Urinary bladder (tissue), 4 donors: ENCODE results near the gene OSTC. TPM values are rescaled to one million over a fixed set of nuclear protein-coding genes. Genes with fewer than 3 reads are reported as not detected.

Source experiments
- DNase-seq: peaks from one replicate; pipeline ENCODE4 v3.0.0-alpha.2; 2015; ENCODE audit errors: extremely low spot score
- H3K27ac ChIP-seq: one replicate; pipeline ENCODE4 v1.5.1; 2013; ENCODE audit warnings: low read depth, mild to moderate bottlenecking, moderate library complexity
- H3K36me3 ChIP-seq: one replicate; pipeline ENCODE4 v1.6.1; 2013; ENCODE audit warnings: mild to moderate bottlenecking, moderate library complexity; ENCODE audit not compliant: insufficient read depth
- H3K4me1 ChIP-seq: one replicate; pipeline ENCODE4 v1.6.1; 2013; ENCODE audit warnings: mild to moderate bottlenecking, moderate library complexity; ENCODE audit not compliant: insufficient read depth
- H3K4me3 ChIP-seq: one replicate; pipeline ENCODE4 v1.5.1; 2013; ENCODE audit warnings: low read depth, low read length
- WGBS: extraction: QIAGEN DNeasy Blood & Tissue Kit; methylation state at CpG from one replicate; pipeline ENCODE4 v1.1.7; 2013; 5-methylcytosine and 5-hydroxymethylcytosine counted together
- polyA plus RNA-seq: library from polyadenylated mRNA; stranded (reverse); fragments of 200-250 nt; gene quantifications from one replicate; pipeline ENCODE4 v1.2.3, GENCODE V29; 2013
- total RNA-seq: library from RNA; depleted of rRNA; stranded (reverse); fragments of >200 nt; gene quantifications from one replicate; pipeline ENCODE4 v1.2.3, GENCODE V29; 2014
- donor health status: healthy with polysubstance abuse.
- donor health status: healthy.

OSTC gene
- total and polyA plus RNA-seq, 2 donors = 98.7 to 150 TPM

DNA sequence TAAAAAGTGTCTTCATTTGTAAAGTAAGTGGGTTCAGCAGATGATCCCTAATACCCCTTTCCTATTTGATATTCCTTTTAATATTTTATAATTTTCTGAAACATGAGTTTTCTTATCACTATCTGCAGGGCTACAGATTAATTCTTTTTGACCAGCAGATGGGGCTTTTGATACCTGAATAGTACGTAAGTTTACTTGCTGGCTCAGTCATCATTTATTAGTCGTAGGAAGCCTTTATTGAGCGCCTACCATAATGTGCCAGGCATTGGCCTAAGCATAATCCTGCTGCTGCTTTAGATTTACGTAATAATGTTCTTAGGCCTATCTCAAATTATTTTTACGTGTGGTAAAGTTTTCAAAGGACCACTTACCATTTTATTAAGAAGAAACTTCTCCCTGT lies 33.1 kb downstream of the OSTC start:
- H3K4me3 ChIP-seq = no peak overlapping the region
- no peaks in the 10 kb centered on the region for H3K36me3 ChIP-seq
- H3K4me1 ChIP-seq = no peaks in the 10 kb centered on the region
- WGBS = 20% methylated on average over 5 of the region's 5 CpGs
- DNase-seq = no peak
- H3K27ac ChIP-seq = no peak overlapping the region

DNA sequence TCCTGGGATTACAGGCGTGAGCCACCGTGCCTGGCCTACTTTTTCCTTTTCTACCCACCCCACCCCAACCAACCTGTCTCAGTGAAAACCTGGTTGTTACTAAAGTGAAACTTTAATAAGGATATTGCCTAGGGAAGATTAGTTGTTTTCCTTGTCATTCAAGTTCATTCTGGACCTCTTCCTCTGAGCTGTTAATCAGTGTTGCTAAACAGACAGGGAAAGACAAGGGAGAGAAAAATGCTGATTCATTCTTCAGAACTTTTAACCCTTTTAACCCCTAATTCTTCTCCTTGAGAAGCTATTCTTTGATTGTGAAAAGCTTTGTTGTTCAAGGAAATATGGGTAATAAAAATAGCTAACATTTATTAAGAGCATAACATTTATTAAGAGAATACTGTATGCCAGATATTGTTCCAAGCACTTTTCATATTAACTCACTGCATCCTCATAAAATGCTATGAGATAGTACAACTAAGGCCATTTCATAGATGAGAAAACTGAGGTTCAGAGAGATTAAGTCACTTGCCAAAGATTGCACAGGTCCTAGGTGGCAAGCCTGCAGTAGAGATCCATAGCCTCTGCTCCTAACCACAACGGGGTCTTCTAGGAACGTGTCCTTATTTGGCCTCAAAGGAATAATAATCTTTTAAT lies 34.8 kb downstream of the OSTC start:
- 86% methylated on average over 4 of the region's 4 CpGs for WGBS
- Histone ChIP-seq H3K4me3 (no peak overlapping the region), H3K27ac (no peak overlapping the region), H3K4me1 (no peaks in the 10 kb centered on the region), H3K36me3 (no peaks in the 10 kb centered on the region)
- no peak for DNase-seq

- H3K4me1 ChIP-seq = no peaks in the 10 kb centered on the region
- DNase-seq = no peak
- WGBS = 62% methylated on average over 1 of the region's 1 CpG
- no peaks in the 10 kb centered on the region for H3K36me3 ChIP-seq
- H3K4me3 ChIP-seq = no peak overlapping the region
- no peak overlapping the region for H3K27ac ChIP-seq
These were observed 40.3 kb downstream of the OSTC start for GRCh38 chr4:108690738-108691137.

GRCh38 chr4:108693211-108693610 lies 42.8 kb downstream of the OSTC start:
- H3K4me1 ChIP-seq = no peaks in the 10 kb centered on the region
- no peak overlapping the region for H3K4me3 ChIP-seq
- 85% methylated on average over 3 of the region's 3 CpGs for WGBS
- H3K27ac ChIP-seq = no peak overlapping the region
- no peak for DNase-seq
- no peaks in the 10 kb centered on the region for H3K36me3 ChIP-seq

- H3K4me1 ChIP-seq = no peaks in the 10 kb centered on the region
These were observed 43.4 kb downstream of the OSTC start for GRCh38 chr4:108693819-108694218.

DNA sequence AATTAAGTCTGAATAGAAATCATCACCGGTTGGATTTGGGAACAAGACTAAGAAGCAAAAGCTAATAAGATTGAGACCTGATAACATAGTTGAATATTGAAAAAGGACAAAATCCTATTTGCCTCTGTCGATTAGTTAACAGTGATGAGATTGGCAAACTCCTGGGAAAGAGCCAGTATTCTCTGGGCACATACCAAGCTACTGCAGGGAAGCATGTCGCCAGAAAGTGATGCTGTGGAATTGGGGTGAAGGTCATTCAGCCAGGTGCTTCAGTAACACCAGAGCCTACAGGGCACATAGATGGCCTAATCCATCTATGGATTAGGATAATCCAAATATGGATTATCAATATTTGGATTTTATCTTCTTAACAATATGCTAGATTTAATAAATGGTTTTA lies 44.0 kb downstream of the OSTC start:
- Histone ChIP-seq H3K4me3 (no peak overlapping the region), H3K36me3 (no peaks in the 10 kb centered on the region), H3K4me1 (no peaks in the 10 kb centered on the region), H3K27ac (no peak overlapping the region)
- DNase-seq = no peak
- 72% methylated on average over 3 of the region's 3 CpGs for WGBS

More at GRCh38 chr4:108693819-108694218, 43.4 kb downstream of the OSTC start:
- WGBS = 73% methylated on average over 3 of the region's 3 CpGs
- no peak overlapping the region for H3K27ac ChIP-seq
- no peaks in the 10 kb centered on the region for H3K36me3 ChIP-seq
- H3K4me3 ChIP-seq = no peak overlapping the region
- DNase-seq = no peak

DNA sequence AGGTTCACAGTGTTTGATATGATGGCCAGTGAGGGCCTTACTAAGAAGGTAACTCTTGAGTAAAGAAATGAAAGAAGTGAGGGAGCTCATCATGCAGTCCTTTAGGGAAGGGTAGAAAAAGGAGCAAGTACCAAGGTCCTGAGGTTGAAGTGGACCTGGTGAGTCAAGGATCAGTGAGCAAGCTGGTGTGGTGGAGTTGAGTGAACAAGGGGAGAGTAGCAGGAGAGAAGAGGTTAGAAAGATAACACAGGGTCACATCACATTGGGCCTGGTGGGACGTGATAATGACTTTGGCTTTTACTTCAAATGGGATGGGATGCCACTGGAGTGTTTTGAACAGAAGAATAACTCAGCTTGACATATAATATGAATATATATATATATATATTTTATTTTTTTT lies 44.7 kb downstream of the OSTC start:
- Histone ChIP-seq H3K36me3 (no peaks in the 10 kb centered on the region), H3K4me1 (no peaks in the 10 kb centered on the region), H3K4me3 (no peak overlapping the region), H3K27ac (no peak overlapping the region)
- 90% methylated on average over 1 of the region's 1 CpG for WGBS
- DNase-seq = no peak

GRCh38 chr4:108696160-108696559 lies 45.8 kb downstream of the OSTC start:
- DNase-seq = no peak
- H3K4me1 ChIP-seq = peaks cover 2% of the 10 kb centered on the region
- H3K36me3 ChIP-seq = no peaks in the 10 kb centered on the region
- WGBS = 86% methylated on average over 3 of the region's 3 CpGs
- H3K4me3 ChIP-seq = no peak overlapping the region
- no peak overlapping the region for H3K27ac ChIP-seq

GRCh38 chr4:108700081-108700757 lies 49.8 kb downstream of the OSTC start:
- no peaks in the 10 kb centered on the region for H3K36me3 ChIP-seq
- DNase-seq = no peak
- 16% methylated on average over 1 of the region's 1 CpG for whole genome bisulfite sequencing
- H3K27ac ChIP-seq = no peak overlapping the region
- H3K4me1 ChIP-seq = peaks cover 2% of the 10 kb centered on the region
- no peak overlapping the region for H3K4me3 ChIP-seq

DNA sequence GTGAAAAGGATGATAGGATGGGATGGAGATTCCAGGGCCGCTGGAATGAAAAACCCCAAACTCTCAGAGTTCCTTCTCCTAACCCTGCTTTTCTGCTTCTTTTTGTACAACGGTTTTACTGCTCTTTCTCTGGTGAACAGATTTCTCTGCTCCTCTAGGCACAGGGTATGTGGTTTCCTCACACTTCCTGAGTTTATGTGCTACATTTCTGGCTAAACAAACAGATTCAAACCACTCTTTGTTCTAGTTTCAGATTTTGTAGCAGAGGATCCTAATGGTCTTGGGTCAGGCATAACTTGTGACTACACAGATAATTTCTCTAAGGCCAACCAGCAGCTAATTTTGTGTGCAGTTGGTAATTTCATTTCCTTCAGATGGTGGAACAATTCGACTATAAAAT lies 52.6 kb downstream of the OSTC start:
- 58% methylated on average over 3 of the region's 3 CpGs for WGBS
- Histone ChIP-seq H3K27ac (no peak overlapping the region), H3K4me1 (peaks cover 2% of the 10 kb centered on the region), H3K4me3 (no peak overlapping the region), H3K36me3 (no peaks in the 10 kb centered on the region)
- DNase-seq = no peak

GRCh38 chr4:108703370-108703769 lies 53.0 kb downstream of the OSTC start:
- Histone ChIP-seq H3K27ac (no peak overlapping the region), H3K4me3 (no peak overlapping the region), H3K36me3 (no peaks in the 10 kb centered on the region), H3K4me1 (peaks cover 2% of the 10 kb centered on the region)
- DNase-seq = no peak

DNA sequence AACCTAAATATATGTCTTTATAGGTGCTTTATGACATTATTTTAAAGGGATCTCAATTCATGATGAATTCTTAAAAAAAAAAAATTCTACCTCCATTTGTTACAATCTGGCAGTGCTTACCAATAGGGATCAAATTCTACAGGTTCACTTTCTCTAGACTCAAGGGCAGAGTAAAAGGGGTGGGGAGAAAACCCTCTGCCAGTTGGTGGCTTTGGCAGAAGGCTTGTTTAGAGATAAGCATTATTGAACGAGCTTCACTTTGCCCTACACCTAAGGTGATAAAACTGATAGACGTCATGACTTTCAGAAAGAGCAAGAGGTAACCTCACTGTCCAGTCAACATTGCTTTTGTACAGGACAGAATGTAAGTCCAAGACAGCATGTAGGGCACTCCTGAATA lies 53.6 kb downstream of the OSTC start:
- no peak overlapping the region for H3K4me3 ChIP-seq
- no peak overlapping the region for H3K27ac ChIP-seq
- 75% methylated on average over 2 of the region's 2 CpGs for WGBS
- H3K36me3 ChIP-seq = no peaks in the 10 kb centered on the region
- no peak for DNase-seq
- peaks cover 2% of the 10 kb centered on the region for H3K4me1 ChIP-seq

GRCh38 chr4:108706289-108706688 lies 55.9 kb downstream of the OSTC start:
- H3K4me3 ChIP-seq = no peak overlapping the region
- 57% methylated on average over 4 of the region's 4 CpGs for WGBS
- no peak for DNase-seq
- no peaks in the 10 kb centered on the region for H3K36me3 ChIP-seq
- no peaks in the 10 kb centered on the region for H3K4me1 ChIP-seq
- no peak overlapping the region for H3K27ac ChIP-seq

GRCh38 chr4:108709234-108709633 lies 58.8 kb downstream of the OSTC start:
- 83% methylated on average over 10 of the region's 10 CpGs for WGBS
- DNase-seq = no peak
- H3K4me1 ChIP-seq = no peaks in the 10 kb centered on the region

More at GRCh38 chr4:108709234-108709633, 58.8 kb downstream of the OSTC start:
- Histone ChIP-seq H3K4me3 (no peak overlapping the region), H3K27ac (no peak overlapping the region), H3K36me3 (no peaks in the 10 kb centered on the region)
